ENCODE results near the gene DST.

DNA sequence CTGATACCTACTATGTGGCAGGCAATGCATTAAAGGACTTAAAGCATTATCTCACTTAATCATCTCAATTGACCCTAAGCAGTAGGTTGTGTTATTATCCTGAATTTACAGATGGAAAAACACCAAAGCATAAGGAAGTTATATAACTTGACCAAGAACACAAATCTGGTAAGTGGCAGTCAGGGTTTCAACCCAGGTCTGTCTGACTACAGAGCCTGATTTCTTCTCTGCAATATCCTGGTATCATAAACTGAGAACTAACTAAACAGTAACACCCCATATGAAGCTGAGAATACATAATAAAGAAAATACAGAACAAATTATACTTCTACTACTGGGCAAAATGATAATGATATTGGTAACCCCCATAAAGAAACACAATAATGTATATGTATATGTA lies 13.8 kb upstream of the DST start:
- TF ChIP-seq TCF7 (CRISPR knock-in tag; IDR thresholded peaks at IDR 0.05; ENCODE audit: low read depth) (no peak), CTCF (IDR thresholded peaks at IDR 0.05) (no peak), NFYB (CRISPR knock-in tag; conservative IDR thresholded peaks at IDR 0.05; ENCODE audit: low read depth) (no peak), NR2C2 (CRISPR knock-in tag; IDR thresholded peaks at IDR 0.05) (no peak), SMAD4 (CRISPR knock-in tag; IDR thresholded peaks at IDR 0.05) (no peak), ZNF121 (CRISPR knock-in tag; IDR thresholded peaks at IDR 0.05) (no peak), ESRRA (CRISPR knock-in tag; IDR thresholded peaks at IDR 0.05; ENCODE audit: borderline replicate concordance) (no peak), AFF4 (CRISPR knock-in tag; IDR thresholded peaks at IDR 0.05; ENCODE audit: borderline replicate concordance) (no peak)
- TF ChIP-seq, protein P1, sequence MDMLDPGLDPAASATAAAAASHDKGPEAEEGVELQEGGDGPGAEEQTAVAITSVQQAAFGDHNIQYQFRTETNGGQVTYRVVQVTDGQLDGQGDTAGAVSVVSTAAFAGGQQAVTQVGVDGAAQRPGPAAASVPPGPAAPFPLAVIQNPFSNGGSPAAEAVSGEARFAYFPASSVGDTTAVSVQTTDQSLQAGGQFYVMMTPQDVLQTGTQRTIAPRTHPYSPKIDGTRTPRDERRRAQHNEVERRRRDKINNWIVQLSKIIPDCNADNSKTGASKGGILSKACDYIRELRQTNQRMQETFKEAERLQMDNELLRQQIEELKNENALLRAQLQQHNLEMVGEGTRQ (CRISPR knock-in tag; IDR thresholded peaks at IDR 0.05): no peak

Measured in WTC11 (cell line).